A673 (cell line): ENCODE results near the gene FAHD2A. TPM values are rescaled to one million over a fixed set of nuclear protein-coding genes. Genes with fewer than 3 reads are reported as not detected.
"Not testable (repeated sequence)": the region's sequence is repeated elsewhere in the genome, so short reads cannot be mapped to it uniquely, and the experiment has no call there.

Experiments used
- BruUV-seq: library from RNA; stranded (reverse); fragments of 400-500 nt; replicated peaks from 2 replicates; lab custom pipeline; 2021; lab: Mats Ljungman, UMichigan
- CTCF ChIA-PET: fragments of 300-600 bp; sonication (Branson Sonifier 250); formaldehyde crosslinking; loops from one replicate; lab custom pipeline; 2022; ENCODE audit warnings: antibody characterized with exemption; lab: Charles Lee
- POLR2A ChIA-PET: fragments of 300-600 bp; sonication (Branson Sonifier 250); formaldehyde crosslinking; loops from one replicate; lab custom pipeline; 2022; ENCODE audit warnings: antibody characterized with exemption; ENCODE audit not compliant: low non-redundant PET; lab: Charles Lee
- DNase-seq: peaks from one replicate; pipeline ENCODE4 v3.0.0-alpha.2; 2015; ENCODE audit warnings: low spot score
- H3K27ac ChIP-seq: fragments of 200-600 bp; sonication (generic); 2 replicates; pipeline ENCODE4 v1.5.1; 2016; ENCODE audit warnings: mixed run types, low read depth, mild to moderate bottlenecking, mixed read lengths, antibody characterized with exemption, low read length; ENCODE audit not compliant: poor library complexity, severe bottlenecking
- H3K27me3 ChIP-seq: fragments of 200-600 bp; sonication (generic); replicated peaks from 2 replicates; pipeline ENCODE4 v1.6.1; 2017; ENCODE audit warnings: mixed run types, low read depth, mild to moderate bottlenecking, mixed read lengths, antibody characterized with exemption, low read length; ENCODE audit not compliant: insufficient read depth, poor library complexity
- H3K36me3 ChIP-seq: fragments of 200-600 bp; sonication (generic); 2 replicates; pipeline ENCODE4 v1.6.1; 2016; ENCODE audit warnings: mixed run types, mild to moderate bottlenecking, mixed read lengths, antibody characterized with exemption, low read length; ENCODE audit not compliant: insufficient read depth, poor library complexity, severe bottlenecking
- H3K4me1 ChIP-seq: fragments of 200-600 bp; sonication (generic); 2 replicates; pipeline ENCODE4 v1.6.1; 2017; ENCODE audit warnings: mixed run types, mild to moderate bottlenecking, mixed read lengths, antibody characterized with exemption, low read length; ENCODE audit not compliant: insufficient read depth, poor library complexity, severe bottlenecking
- H3K4me3 ChIP-seq: fragments of 200-600 bp; sonication (generic); 2 replicates; pipeline ENCODE4 v1.5.1; 2016; ENCODE audit warnings: low read depth, mixed run types, mild to moderate bottlenecking, mixed read lengths, low read length; ENCODE audit not compliant: poor library complexity, severe bottlenecking
- H3K9me3 ChIP-seq: fragments of 200-600 bp; sonication (generic); 2 replicates; pipeline ENCODE4 v1.6.1; 2016; ENCODE audit warnings: mixed run types, low read depth, mild to moderate bottlenecking, mixed read lengths, antibody characterized with exemption, low read length; ENCODE audit not compliant: poor library complexity, severe bottlenecking
- CTCF ChIP-seq: fragments of 300-800, 200-600 bp; sonication (generic); conservative IDR thresholded peaks from 2 replicates; pipeline ENCODE4 v1.5.1; 2017; ENCODE audit warnings: low read depth, mild to moderate bottlenecking, antibody characterized with exemption, low read length, moderate library complexity, mixed read lengths
- intact Hi-C: fragments of 100-400 bp; cut with micrococcal nuclease; formaldehyde crosslinking; loops from one replicate; pipeline ENCODE4 v1.10.0; 2022; ENCODE audit not compliant: unreplicated experiment
- total RNA-seq: library from RNA; stranded (reverse); gene quantifications from 2 replicates; pipeline ENCODE4 v1.2.3, GENCODE V29; 2021

The FAHD2A gene
- total RNA-seq, 1 experiment from 2014 or later: 28.9 TPM

- peak; percentile 75 for DNase-seq
- intact Hi-C loops, CTCF ChIA-PET, H3K9me3 ChIP-seq, H3K27me3 ChIP-seq, H3K4me3 ChIP-seq, H3K4me1 ChIP-seq, BruUV-seq, H3K27ac ChIP-seq, H3K36me3 ChIP-seq: not testable (repeated sequence)
- POLR2A ChIA-PET: interaction anchor here (0.6 kb wide), 1 partner anchor 62 kb away, joined by 5 read pairs; no protein-coding TSS in a partner anchor
- peak; percentile 75 for TF ChIP-seq CTCF
Observed at GRCh38 chr2:95414015-95414594, 11.6 kb downstream of the FAHD2A start.

GRCh38 chr2:95415138-95415537 lies 12.6 kb downstream of the FAHD2A start:
- H3K9me3 ChIP-seq, BruUV-seq, H3K4me3 ChIP-seq, DNase-seq, H3K4me1 ChIP-seq, H3K36me3 ChIP-seq, H3K27ac ChIP-seq, CTCF ChIA-PET, intact Hi-C loops, POLR2A ChIA-PET, H3K27me3 ChIP-seq: not testable (repeated sequence)

- BruUV-seq, intact Hi-C loops, H3K4me1 ChIP-seq, POLR2A ChIA-PET, H3K27me3 ChIP-seq, H3K9me3 ChIP-seq, H3K4me3 ChIP-seq, H3K36me3 ChIP-seq, CTCF ChIA-PET, DNase-seq, H3K27ac ChIP-seq: not testable (repeated sequence)
Observed at GRCh38 chr2:95415561-95415960, 13.1 kb downstream of the FAHD2A start.

GRCh38 chr2:95427196-95427867 lies 24.8 kb downstream of the FAHD2A start:
- H3K4me3 ChIP-seq, H3K27me3 ChIP-seq, intact Hi-C loops, CTCF ChIA-PET, H3K4me1 ChIP-seq, BruUV-seq, H3K27ac ChIP-seq, H3K9me3 ChIP-seq, POLR2A ChIA-PET, H3K36me3 ChIP-seq, DNase-seq: not testable (repeated sequence)

GRCh38 chr2:95429748-95430467 lies 27.4 kb downstream of the FAHD2A start:
- intact Hi-C loops, BruUV-seq, POLR2A ChIA-PET: not testable (repeated sequence)

GRCh38 chr2:95433373-95433772 lies 30.9 kb downstream of the FAHD2A start:
- H3K27ac ChIP-seq, CTCF ChIA-PET, H3K9me3 ChIP-seq, H3K27me3 ChIP-seq, H3K36me3 ChIP-seq, POLR2A ChIA-PET, H3K4me1 ChIP-seq, H3K4me3 ChIP-seq, DNase-seq, BruUV-seq, intact Hi-C loops: not testable (repeated sequence)

More at GRCh38 chr2:95429748-95430467, 27.4 kb downstream of the FAHD2A start:
- DNase-seq, H3K36me3 ChIP-seq, H3K4me3 ChIP-seq, H3K27ac ChIP-seq, CTCF ChIA-PET, H3K4me1 ChIP-seq, H3K9me3 ChIP-seq, H3K27me3 ChIP-seq: not testable (repeated sequence)
